ENCODE results near the gene C18orf63. TPM values are rescaled to one million over a fixed set of nuclear protein-coding genes. Genes with fewer than 3 reads are reported as not detected.

Gene C18orf63
- total and polyA plus RNA-seq, 4 donors: not detected

- no peaks in the 10 kb centered on the region for H3K9me3 ChIP-seq (ENCODE audit: control insufficient read depth in 4 of 4, low read length in 3 of 4)
- H3K36me3 ChIP-seq (ENCODE audit: control insufficient read depth in 4 of 4, insufficient read depth in 3 of 4, low read depth in 1 of 4, low read length in 3 of 4): no peaks in the 10 kb centered on the region
- H3K9ac ChIP-seq (ENCODE audit: low read depth in 1 of 2, low read length in 2 of 2): no peak overlapping the region
- no peak for TF ChIP-seq JUND (IDR thresholded peaks at IDR 0.05)
- 96% methylated on average over 17 of the region's 17 CpGs for WGBS
- no peak overlapping the region for H3K27ac ChIP-seq (ENCODE audit: low read depth in 1 of 2, low read length in 2 of 2)
- DNase-seq (ENCODE audit: low spot score): peak; percentile 22
- no peak overlapping the region for H3K4me3 ChIP-seq (ENCODE audit: low read depth in 1 of 3, low read length in 3 of 3)
- H3K27me3 ChIP-seq (ENCODE audit: control insufficient read depth in 4 of 4, insufficient read depth in 4 of 4, low read length in 3 of 4): no peaks in the 10 kb centered on the region
- no peaks in the 10 kb centered on the region for H3K4me1 ChIP-seq (ENCODE audit: control insufficient read depth in 4 of 4, insufficient read depth in 4 of 4, low read length in 3 of 4)
Measured at GRCh38 chr18:74381621-74382295, 66.1 kb downstream of the C18orf63 start.

- H3K4me3 ChIP-seq (ENCODE audit: low read depth in 1 of 3, low read length in 3 of 3): no peak overlapping the region
- DNase-seq (ENCODE audit: low spot score): no peak
- no peaks in the 10 kb centered on the region for H3K9me3 ChIP-seq (ENCODE audit: control insufficient read depth in 4 of 4, low read length in 3 of 4)
Measured at GRCh38 chr18:74382481-74383017, 66.9 kb downstream of the C18orf63 start.

More at GRCh38 chr18:74382481-74383017, 66.9 kb downstream of the C18orf63 start:
- H3K4me1 ChIP-seq (ENCODE audit: control insufficient read depth in 4 of 4, insufficient read depth in 4 of 4, low read length in 3 of 4): no peaks in the 10 kb centered on the region
- H3K27me3 ChIP-seq (ENCODE audit: control insufficient read depth in 4 of 4, insufficient read depth in 4 of 4, low read length in 3 of 4): no peaks in the 10 kb centered on the region
- WGBS: 94% methylated on average over 10 of the region's 10 CpGs
- no peak overlapping the region for H3K9ac ChIP-seq (ENCODE audit: low read depth in 1 of 2, low read length in 2 of 2)
- H3K27ac ChIP-seq (ENCODE audit: low read depth in 1 of 2, low read length in 2 of 2): no peak overlapping the region
- H3K36me3 ChIP-seq (ENCODE audit: control insufficient read depth in 4 of 4, insufficient read depth in 3 of 4, low read depth in 1 of 4, low read length in 3 of 4): no peaks in the 10 kb centered on the region
- TF ChIP-seq GABPA (IDR thresholded peaks at IDR 0.05 in 1 of 2, conservative IDR thresholded peaks at IDR 0.05 in 1 of 2): no peak
- no peak for TF ChIP-seq CTCF (IDR thresholded peaks at IDR 0.05; ENCODE audit: low read depth, low read length, missing input control)
- no peak for TF ChIP-seq MAX (IDR thresholded peaks at IDR 0.05)
- no peak for TF ChIP-seq ZBTB33 (IDR thresholded peaks at IDR 0.05)
- no peak for TF ChIP-seq ATF3 (IDR thresholded peaks at IDR 0.05)
- no peak for TF ChIP-seq HNF4A (conservative IDR thresholded peaks at IDR 0.05)
- TF ChIP-seq FOXA1 (IDR thresholded peaks at IDR 0.05): no peak
- TF ChIP-seq SP1 (IDR thresholded peaks at IDR 0.05): no peak
- TF ChIP-seq HNF4G (IDR thresholded peaks at IDR 0.05): no peak
- no peak for TF ChIP-seq JUND (IDR thresholded peaks at IDR 0.05)
- no peak for TF ChIP-seq RXRA (IDR thresholded peaks at IDR 0.05)
- TF ChIP-seq EGR1 (IDR thresholded peaks at IDR 0.05; ENCODE audit: low read depth in 2 of 2): no peak
- no peak for TF ChIP-seq RAD21 (IDR thresholded peaks at IDR 0.05)
- no peak for TF ChIP-seq YY1 (IDR thresholded peaks at IDR 0.05)
- TF ChIP-seq FOXA2 (IDR thresholded peaks at IDR 0.05): no peak
- no peak for TF ChIP-seq TAF1 (conservative IDR thresholded peaks at IDR 0.05)
- no peak for TF ChIP-seq REST (IDR thresholded peaks at IDR 0.05)

Data from liver (tissue), 9 donors.